Right cardiac atrium (tissue), 5 donors: ENCODE data around the gene GATAD1. TPM values are rescaled to one million over a fixed set of nuclear protein-coding genes. Genes with fewer than 3 reads are reported as not detected.
A peak's percentile ranks its signal among the peaks of the same experiment; 100 is the strongest.
"Not testable (repeated sequence)": the region's sequence is repeated elsewhere in the genome, so short reads cannot be mapped to it uniquely, and the experiment has no call there.

Experiments used
- ATAC-seq, 2 donors: fragments of 200-7000 bp; cut with Tn5 transposase; one replicate each; pipeline versions ENCODE4 v1.8.0 to v1.9.1; 2020; ENCODE audit warnings: moderate library complexity in 2 of 2, mild to moderate bottlenecking in 1 of 2
- DNase-seq, 3 donors: peaks; one replicate each; pipeline ENCODE4 v3.0.0-alpha.2; 2020
- H3K27ac ChIP-seq: one replicate; pipeline ENCODE4 v1.5.1; 2013; ENCODE audit warnings: mild to moderate bottlenecking, low read length, control low read depth, moderate library complexity
- H3K27me3 ChIP-seq: one replicate; pipeline ENCODE4 v1.6.1; 2013; ENCODE audit not compliant: control insufficient read depth, insufficient read depth
- H3K4me1 ChIP-seq: one replicate; pipeline ENCODE4 v1.6.1; 2013; ENCODE audit warnings: low read length; ENCODE audit not compliant: control insufficient read depth, insufficient read depth
- H3K4me3 ChIP-seq: one replicate; pipeline ENCODE4 v1.5.1; 2013; ENCODE audit warnings: low read length, control low read depth
- H3K9me3 ChIP-seq: one replicate; pipeline ENCODE4 v1.6.1; 2013; ENCODE audit warnings: low read length; ENCODE audit not compliant: control insufficient read depth
- WGBS: extraction: QIAGEN DNeasy Blood & Tissue Kit; methylation state at CpG from one replicate; pipeline ENCODE4 v1.1.7; 2013; 5-methylcytosine and 5-hydroxymethylcytosine counted together
- intact Hi-C, 4 donors: fragments of 100-400 bp; cut with DNase I; formaldehyde crosslinking; loops; one replicate each; pipeline versions ENCODE4 v1.11.0 to v1.14.0; 2022 to 2023
- polyA plus RNA-seq: library from polyadenylated mRNA; stranded (reverse); fragments of 200-250 nt; gene quantifications from one replicate; pipeline ENCODE4 v1.2.3, GENCODE V29; 2013
- total RNA-seq, 4 donors: library from RNA; stranded (reverse); fragmentation: NEBNext Ultra II Directional; extraction: Animal tissue kit (Norgen Biotek cat#: 25700); gene quantifications; one replicate each; pipeline ENCODE4 v1.2.1, GENCODE V29; 2021
- donor health status: healthy with polysubstance abuse.
- donor health status: DM: no; HTN: yes; CAD: no.
- donor health status: DM: no; HTN: no; CAD: no.
- donor health status: DM: no; HTN: yes; CAD: no; lungs with severe emphysema.
- donor health status: DM: yes; HTN: yes; CAD: no.

The GATAD1 gene
- total and polyA plus RNA-seq, 5 donors, result 15.5 to 21.5 (median 18.1) TPM

DNA sequence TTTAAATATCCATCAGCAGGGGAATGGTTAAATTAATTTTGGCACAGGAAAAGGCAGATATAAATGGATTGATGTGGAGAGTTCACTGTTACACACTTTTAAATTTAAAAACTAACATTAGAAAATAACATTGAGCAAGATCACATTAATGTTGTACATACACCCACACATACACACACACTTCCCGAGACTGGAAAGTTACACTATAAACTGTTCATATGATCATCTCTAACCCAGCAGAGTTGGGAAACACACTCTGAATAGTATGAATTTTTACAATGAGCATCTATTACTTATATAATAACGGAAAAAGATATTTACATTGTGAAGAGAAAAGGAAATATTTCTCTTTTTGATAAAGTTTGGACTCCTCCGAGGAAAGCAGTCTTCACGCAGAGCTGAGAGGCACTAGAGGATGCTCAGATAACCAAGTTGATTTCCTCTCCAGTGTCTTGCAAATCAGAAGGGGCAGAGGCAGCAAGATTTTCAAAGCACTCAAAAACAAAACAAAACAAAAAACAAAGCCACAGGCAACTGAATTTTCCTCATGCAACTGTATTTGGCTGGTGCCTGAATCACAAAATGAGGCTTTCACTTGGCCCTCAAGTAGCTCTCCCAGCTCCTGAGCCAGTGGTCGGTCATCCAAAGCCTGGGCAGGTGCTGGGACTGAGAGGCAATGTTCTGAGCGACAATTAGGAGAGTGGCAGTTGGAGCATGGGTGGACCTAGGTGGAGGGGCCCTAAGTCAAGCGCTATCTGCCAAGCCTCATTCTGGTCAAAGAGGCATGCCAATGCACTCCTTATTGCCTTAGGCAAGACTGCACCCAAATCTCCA is 10.5 kb upstream of the GATAD1 start:
- 57% methylated on average over 7 of the region's 7 CpGs for WGBS
- intact Hi-C loops, result no loop called here
- ATAC-seq, result no peak
- H3K27me3 ChIP-seq, result no peaks in the 10 kb centered on the region
- no peak overlapping the region for H3K4me3 ChIP-seq
- DNase-seq, result no peak
- H3K4me1 ChIP-seq, result no peaks in the 10 kb centered on the region
- H3K27ac ChIP-seq, result no peak overlapping the region
- no peaks in the 10 kb centered on the region for H3K9me3 ChIP-seq

DNA sequence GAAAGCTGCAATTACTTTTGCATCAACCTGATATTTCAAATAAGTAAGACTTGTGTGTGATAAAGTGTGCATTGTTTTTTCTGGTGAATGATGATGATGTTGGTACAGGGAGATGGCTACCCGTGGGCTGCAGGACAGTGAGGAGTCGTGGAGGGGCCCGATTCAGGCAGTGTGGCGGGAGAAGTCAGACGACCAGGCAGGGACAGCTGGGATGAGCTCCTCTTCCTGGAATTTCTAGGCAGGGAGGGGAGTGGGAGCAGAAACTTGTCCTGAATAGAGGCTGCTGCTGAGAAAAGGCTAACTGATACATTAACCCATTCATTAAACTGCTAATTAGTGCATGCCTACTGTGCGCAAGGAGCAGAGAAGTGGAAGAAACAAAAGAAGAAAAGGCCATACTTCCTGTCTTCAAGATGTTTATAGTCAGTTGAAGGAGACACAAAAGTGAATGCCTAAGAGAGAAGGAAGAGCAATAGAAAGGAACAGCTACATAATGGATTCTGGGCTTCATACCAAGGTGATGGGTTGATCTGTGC is 9.3 kb upstream of the GATAD1 start:
- 56% methylated on average over 6 of the region's 6 CpGs for WGBS
- intact Hi-C loops, result no loop called here

DNA sequence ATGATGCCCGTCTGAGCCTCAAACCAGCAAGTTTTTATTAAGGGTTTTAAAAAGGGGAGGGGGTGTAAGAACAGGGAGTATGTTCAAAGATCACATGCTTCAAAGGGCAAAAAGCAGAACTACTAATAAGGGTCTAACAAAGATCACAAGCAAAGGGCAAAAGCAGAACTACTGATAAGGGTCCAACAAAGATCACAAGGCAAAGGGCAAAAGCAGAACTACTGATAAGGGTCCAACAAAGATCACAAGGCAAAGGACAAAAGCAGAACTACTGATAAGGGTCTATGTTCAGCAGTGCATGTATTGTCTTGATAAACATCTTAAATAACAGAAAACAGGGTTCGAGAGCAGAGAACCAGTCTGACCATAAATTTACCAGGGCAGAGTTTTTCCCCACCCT is 4.6 kb upstream of the GATAD1 start:
- H3K27me3 ChIP-seq, H3K4me3 ChIP-seq, H3K27ac ChIP-seq, H3K9me3 ChIP-seq, ATAC-seq, DNase-seq, H3K4me1 ChIP-seq, intact Hi-C loops: not testable (repeated sequence)
- 81% methylated on average over 2 of the region's 2 CpGs for WGBS

More for the DNA sequence above, 9.3 kb upstream of the GATAD1 start:
- Histone ChIP-seq H3K4me1 (no peaks in the 10 kb centered on the region), H3K27ac (no peak overlapping the region), H3K4me3 (no peak overlapping the region), H3K27me3 (no peaks in the 10 kb centered on the region), H3K9me3 (no peaks in the 10 kb centered on the region)
- DNase-seq, result no peak
- no peak for ATAC-seq

DNA sequence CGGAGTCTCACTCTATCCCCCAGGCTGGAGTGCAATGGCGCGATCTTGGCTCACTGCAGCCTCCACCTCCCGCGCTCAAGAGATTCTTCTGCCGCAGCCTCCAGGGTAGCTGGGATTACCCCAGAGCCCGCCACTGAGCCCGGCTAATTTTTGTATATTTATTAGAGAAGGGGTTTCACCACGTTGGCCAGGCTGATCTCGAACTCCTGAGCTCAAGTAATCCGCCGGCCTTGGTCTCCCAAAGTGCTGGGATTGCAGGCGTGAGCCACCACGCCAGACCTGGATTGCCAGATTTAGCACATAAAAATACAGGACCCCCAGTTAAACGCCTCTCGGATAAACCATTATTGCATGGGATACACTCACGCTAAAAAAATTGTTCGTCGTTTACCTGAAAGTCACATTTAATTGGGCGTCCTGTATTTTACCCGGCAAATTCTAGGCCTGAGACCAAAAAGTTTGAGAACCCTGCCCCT is 375 bp upstream of the GATAD1 start:
- Histone ChIP-seq H3K27me3 (no peaks in the 10 kb centered on the region), H3K27ac (peak overlapping the region; percentile 14), H3K4me3 (no peak overlapping the region), H3K9me3 (no peaks in the 10 kb centered on the region), H3K4me1 (no peaks in the 10 kb centered on the region)
- WGBS, result 53% methylated on average over 21 of the region's 21 CpGs
- ATAC-seq (no peak), DNase-seq (peak in 2 of 3 donors; percentile 18 to 60)
- intact Hi-C loops, result loop anchor here in 1 of 4 donors (5.0 kb wide), 1 partner anchor 615 kb away; no protein-coding TSS in a partner anchor

DNA sequence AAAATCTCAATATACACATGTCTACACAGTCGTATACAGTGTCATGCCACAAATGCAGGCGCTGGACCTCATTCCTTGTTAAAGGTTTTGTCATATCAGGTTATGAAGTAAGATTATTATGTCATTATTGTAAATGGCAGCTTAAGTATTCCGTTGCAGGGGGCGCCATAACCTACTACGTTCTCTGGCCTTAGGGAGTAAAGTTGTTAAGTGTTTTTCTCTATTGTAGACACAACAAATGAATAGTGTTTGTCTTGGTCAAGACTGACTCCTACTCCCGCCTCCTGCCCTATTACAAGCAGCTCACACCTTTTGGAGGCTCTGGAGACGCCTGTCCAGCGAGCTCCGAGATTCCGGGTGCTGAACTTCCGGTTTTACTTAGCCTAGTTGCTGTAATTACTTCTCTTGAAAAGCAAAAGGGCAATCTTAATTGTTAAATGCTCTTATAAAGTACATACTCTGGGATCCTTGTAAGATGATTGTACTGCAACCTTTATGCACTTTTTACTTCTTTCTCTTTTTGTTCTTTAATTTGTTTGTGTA is 994 bp downstream of the GATAD1 start:
- intact Hi-C loops, result loop anchor here in 1 of 4 donors (5.0 kb wide), 1 partner anchor 616 kb away; no protein-coding TSS in a partner anchor
- under 1% methylated on average over 11 of the region's 11 CpGs for whole genome bisulfite sequencing
- H3K4me3 ChIP-seq, result peak overlapping the region; percentile 80
- H3K4me1 ChIP-seq, result no peaks in the 10 kb centered on the region
- no peaks in the 10 kb centered on the region for H3K9me3 ChIP-seq
- no peaks in the 10 kb centered on the region for H3K27me3 ChIP-seq
- ATAC-seq (peak; percentile 49 to 55), DNase-seq (peak in 2 of 3 donors; percentile 37 to 65)
- H3K27ac ChIP-seq, result peak overlapping the region; percentile 92

DNA sequence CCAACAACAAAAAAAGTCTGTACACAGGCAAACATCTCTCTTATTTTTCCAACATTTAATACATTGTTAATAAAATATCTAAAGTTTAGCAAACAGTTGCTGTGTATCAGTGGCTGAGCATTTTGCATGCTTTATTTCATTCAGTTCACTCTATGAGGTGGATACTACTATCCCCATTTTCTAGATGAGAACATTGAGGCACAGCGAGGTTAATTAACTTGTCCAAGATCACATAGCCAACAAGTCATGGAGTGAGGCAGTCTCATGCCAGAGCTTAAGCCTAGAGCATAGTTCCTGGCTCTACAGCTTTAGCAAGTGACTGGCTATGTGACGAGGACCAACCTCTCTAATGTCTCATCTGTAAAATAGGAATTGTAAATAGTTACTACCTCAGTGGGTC is 4.4 kb downstream of the GATAD1 start:
- H3K9me3 ChIP-seq, result no peaks in the 10 kb centered on the region
- no peak for DNase-seq
- H3K4me3 ChIP-seq, result no peak overlapping the region
- no peaks in the 10 kb centered on the region for H3K27me3 ChIP-seq
- intact Hi-C loops, result no loop called here
- H3K4me1 ChIP-seq, result no peaks in the 10 kb centered on the region
- no peak for ATAC-seq
- 94% methylated on average over 2 of the region's 2 CpGs for WGBS
- no peak overlapping the region for H3K27ac ChIP-seq

DNA sequence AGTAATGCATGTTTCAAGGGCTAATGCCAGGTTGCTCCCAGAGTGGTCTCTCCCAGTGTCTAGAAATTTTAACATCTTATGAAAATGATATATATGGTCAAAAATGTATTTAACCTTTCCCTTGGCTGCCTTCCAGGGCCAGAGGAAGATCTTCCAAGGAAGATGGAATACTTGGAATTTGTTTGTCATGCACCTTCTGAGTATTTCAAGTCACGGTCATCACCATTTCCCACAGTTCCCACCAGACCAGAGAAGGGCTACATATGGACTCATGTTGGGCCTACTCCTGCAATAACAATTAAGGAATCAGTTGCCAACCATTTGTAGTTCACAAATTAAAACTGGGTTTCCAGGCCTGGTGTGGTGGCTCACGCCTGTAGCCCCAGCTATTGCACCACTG is 9.0 kb downstream of the GATAD1 start:
- Histone ChIP-seq H3K4me1 (no peaks in the 10 kb centered on the region), H3K27ac (no peak overlapping the region), H3K27me3 (no peaks in the 10 kb centered on the region), H3K9me3 (no peaks in the 10 kb centered on the region), H3K4me3 (no peak overlapping the region)
- ATAC-seq (no peak), DNase-seq (no peak)
- intact Hi-C loops, result no loop called here
- WGBS, result 92% methylated on average over 2 of the region's 2 CpGs

DNA sequence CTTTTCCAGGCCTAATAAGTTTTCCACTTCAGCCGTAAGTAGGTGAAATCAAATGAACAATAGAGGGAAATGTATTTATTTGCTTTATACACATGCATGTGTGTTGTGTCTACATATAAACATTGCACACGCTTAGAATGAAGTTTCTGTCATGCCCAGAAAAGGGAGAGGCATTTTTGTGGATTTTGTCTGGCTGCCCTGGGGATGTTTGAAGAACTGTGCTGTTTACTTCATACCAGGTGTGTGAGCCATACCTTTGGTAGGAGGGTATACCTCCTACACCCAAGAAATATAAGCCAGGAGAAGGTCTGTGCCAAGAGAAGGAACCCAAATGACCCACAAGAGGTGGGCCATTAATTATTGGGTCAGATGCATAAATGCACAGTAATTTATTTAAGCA is 12.8 kb downstream of the GATAD1 start:
- H3K27me3 ChIP-seq, result no peaks in the 10 kb centered on the region
- intact Hi-C loops, result no loop called here
- DNase-seq, result no peak
- WGBS, result 86% methylated on average over 2 of the region's 2 CpGs
- no peaks in the 10 kb centered on the region for H3K4me1 ChIP-seq
- no peak overlapping the region for H3K4me3 ChIP-seq
- ATAC-seq, result no peak
- H3K9me3 ChIP-seq, result no peaks in the 10 kb centered on the region
- no peak overlapping the region for H3K27ac ChIP-seq

DNA sequence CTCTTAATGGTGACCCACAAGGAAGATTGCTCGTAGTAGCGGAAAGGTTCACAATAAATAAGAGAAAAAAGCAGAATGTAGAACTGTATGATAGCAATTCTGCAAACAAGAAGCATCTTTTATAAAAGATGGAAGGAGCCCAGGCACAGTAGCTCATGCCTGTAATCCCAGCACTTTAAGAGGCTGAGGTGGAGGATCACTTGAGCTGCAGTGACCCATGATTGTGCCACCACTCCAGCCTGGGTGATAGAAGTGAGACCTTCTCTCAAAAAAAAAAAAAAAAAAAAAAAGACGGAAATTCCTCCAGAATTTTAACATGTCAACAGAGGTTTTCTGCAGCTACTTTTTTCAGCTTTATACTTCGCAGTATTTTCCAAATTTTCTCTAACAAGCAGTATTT is 13.2 kb downstream of the GATAD1 start:
- 85% methylated on average over 4 of the region's 4 CpGs for WGBS

DNA sequence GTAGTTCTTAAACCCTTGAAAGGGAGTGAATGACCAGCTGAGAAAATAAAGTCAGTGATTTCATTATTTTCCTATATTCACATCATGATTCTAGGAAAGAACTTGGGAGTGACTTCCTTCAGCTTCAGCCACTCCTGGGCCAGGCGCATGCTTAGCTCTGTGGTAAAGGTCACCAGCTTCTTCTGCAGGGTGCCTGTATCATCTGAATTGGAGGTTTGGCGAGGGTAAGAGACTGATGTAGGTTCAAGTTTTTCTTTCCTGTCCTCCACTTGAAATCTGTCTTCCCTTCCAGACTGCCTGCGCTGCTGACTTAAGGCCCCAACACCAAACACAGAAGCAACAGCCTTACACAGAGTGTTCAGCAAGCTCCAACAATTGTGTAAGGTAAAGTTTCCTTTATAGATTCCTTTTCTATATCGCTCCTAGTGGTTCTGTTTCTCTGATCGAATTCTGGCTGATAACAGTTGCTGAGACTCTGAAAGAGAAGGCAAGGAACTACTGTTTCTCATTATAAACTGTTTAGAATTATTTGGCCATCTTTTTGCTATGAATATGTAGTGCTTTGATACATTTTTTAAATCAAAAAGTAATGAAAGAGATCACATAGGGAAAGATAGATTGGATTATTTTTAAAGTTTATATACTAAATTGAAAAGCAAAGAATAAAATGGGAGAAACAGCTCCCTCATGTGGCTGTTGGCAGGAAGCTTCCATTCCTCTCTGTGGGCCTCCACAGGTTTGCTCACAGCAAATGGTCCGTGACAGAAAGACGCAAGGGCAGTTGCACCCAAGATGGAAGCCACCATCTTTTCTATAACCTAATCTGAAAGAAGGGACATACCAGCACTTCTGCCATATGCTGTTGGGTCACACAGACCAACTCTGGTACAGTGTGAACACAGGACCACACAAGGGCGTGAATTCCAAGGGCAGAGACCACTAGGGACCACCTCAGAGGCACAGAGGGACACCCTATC is 14.0 kb downstream of the GATAD1 start:
- Histone ChIP-seq H3K4me3 (no peak overlapping the region), H3K4me1 (no peaks in the 10 kb centered on the region), H3K9me3 (no peaks in the 10 kb centered on the region), H3K27ac (no peak overlapping the region), H3K27me3 (no peaks in the 10 kb centered on the region)
- ATAC-seq, result peak in 1 of 2 donors; percentile 77
- intact Hi-C loops, result no loop called here
- DNase-seq, result no peak
- WGBS, result 64% methylated on average over 8 of the region's 8 CpGs

More for the DNA sequence above, 13.2 kb downstream of the GATAD1 start:
- Histone ChIP-seq H3K9me3 (no peaks in the 10 kb centered on the region), H3K27me3 (no peaks in the 10 kb centered on the region), H3K4me1 (no peaks in the 10 kb centered on the region), H3K27ac (no peak overlapping the region), H3K4me3 (no peak overlapping the region)
- intact Hi-C loops, result no loop called here
- ATAC-seq, result no peak
- DNase-seq, result no peak
